ENCODE results near the gene PSAP. TPM values are rescaled to one million over a fixed set of nuclear protein-coding genes. Genes with fewer than 3 reads are reported as not detected.
A peak's percentile ranks its signal among the peaks of the same experiment; 100 is the strongest.

PSAP gene
- total RNA-seq, 1 donor from 2014 or later, result 358 TPM

DNA sequence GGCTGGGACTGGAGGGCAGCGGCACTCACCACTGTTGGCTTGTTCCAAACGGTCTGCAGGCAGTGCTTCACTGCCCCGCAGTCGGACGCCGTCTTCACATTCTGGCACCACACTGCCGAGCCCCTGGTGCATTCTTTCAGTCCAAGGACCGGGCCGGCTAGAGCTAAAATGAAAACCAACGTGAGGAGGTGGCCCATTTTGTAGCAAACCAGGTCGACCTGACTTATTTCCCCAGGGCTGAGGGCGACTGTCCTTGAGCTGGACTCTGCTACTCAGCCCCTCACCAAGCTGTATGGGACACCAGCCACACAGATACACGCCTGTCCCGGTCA lies 16.7 kb downstream of the PSAP start:
- no peak for DNase-seq (ENCODE audit: low spot score)
- Histone ChIP-seq H4K20me1 (ENCODE audit: low read depth) (peaks cover 71% of the 10 kb centered on the region), H3K4me3 (no peak overlapping the region), H3K27me3 (no peaks in the 10 kb centered on the region), H3K36me3 (no peaks in the 10 kb centered on the region), H2AFZ (replicated peaks) (no peak overlapping the region), H3K4me1 (peaks cover 35% of the 10 kb centered on the region), H3F3A (ENCODE audit: low read depth) (peaks cover under 1% of the 10 kb centered on the region), H3K79me2 (ENCODE audit: low read depth) (peaks cover 75% of the 10 kb centered on the region), H3K4me2 (no peak overlapping the region), H3K9ac (no peak overlapping the region), H3K9me3 (ENCODE audit: low read depth) (no peaks in the 10 kb centered on the region), H3K27ac (no peak overlapping the region)
- Mint-ChIP-seq H3K9me3 (no peaks in the 10 kb centered on the region), H3K4me1 (peaks cover 44% of the 10 kb centered on the region), H3K36me3 (peaks cover 25% of the 10 kb centered on the region), H3K4me3 (no peak overlapping the region), H3K27ac (peak overlapping the region; percentile 51), H3K27me3 (ENCODE audit: insufficient read depth, low read depth) (peaks cover 4% of the 10 kb centered on the region)
- TF ChIP-seq, protein P1, sequence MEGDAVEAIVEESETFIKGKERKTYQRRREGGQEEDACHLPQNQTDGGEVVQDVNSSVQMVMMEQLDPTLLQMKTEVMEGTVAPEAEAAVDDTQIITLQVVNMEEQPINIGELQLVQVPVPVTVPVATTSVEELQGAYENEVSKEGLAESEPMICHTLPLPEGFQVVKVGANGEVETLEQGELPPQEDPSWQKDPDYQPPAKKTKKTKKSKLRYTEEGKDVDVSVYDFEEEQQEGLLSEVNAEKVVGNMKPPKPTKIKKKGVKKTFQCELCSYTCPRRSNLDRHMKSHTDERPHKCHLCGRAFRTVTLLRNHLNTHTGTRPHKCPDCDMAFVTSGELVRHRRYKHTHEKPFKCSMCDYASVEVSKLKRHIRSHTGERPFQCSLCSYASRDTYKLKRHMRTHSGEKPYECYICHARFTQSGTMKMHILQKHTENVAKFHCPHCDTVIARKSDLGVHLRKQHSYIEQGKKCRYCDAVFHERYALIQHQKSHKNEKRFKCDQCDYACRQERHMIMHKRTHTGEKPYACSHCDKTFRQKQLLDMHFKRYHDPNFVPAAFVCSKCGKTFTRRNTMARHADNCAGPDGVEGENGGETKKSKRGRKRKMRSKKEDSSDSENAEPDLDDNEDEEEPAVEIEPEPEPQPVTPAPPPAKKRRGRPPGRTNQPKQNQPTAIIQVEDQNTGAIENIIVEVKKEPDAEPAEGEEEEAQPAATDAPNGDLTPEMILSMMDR (IDR thresholded peaks at IDR 0.05), result no peak
- TF ChIP-seq EZH2 (IDR thresholded peaks at IDR 0.05), result no peak
- TF ChIP-seq EZH2phosphoT487 (IDR thresholded peaks at IDR 0.05), result no peak

DNA sequence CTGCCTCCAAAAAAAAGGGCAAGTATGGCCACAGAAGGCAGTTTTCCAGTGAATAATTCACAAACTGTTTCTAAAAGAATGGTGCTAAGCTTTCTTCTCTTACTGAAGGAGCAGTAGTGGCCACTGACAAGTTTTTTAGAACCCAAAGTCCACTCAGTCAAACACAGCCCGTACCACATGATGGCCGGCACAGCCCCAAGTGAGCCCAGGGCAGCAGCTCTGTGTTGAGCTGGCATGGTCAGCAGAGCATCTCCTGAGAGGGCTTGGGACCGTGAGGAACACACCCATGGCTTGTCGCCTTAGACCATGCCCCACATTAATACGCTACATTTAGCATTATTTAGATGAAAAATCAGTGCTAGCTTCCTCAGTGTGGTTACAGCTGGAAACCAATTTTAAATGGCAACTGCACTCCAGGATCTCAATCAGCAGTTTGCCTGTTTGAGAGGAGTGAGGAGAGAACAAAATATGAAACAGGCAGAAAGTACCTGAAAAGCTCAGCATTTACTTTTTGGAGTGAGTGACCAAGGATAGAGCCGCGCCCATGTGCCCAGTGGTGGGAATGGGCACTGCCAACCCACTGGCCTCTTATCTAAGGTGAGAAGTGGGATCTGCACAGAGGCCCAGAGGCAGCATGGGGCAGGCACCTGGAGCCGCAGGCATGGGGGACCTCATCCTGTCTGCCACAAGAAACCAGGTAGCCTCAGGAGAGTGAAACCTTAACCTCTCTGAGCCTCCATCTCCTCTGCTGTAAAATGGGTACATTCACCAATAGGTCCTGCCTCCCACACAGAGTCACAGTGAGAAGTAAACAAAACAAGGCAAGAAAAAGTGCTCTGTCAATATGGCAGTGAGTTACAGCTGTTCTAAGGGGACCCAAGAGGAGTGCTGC lies 17.4 kb downstream of the PSAP start:
- Histone ChIP-seq H3K9me3 (ENCODE audit: low read depth) (no peaks in the 10 kb centered on the region), H3K27ac (no peak overlapping the region), H4K20me1 (ENCODE audit: low read depth) (peaks cover 74% of the 10 kb centered on the region), H3K9ac (no peak overlapping the region), H2AFZ (replicated peaks) (no peak overlapping the region), H3F3A (ENCODE audit: low read depth) (no peaks in the 10 kb centered on the region), H3K4me1 (peaks cover 30% of the 10 kb centered on the region), H3K27me3 (no peaks in the 10 kb centered on the region), H3K4me2 (no peak overlapping the region), H3K79me2 (ENCODE audit: low read depth) (peaks cover 69% of the 10 kb centered on the region), H3K4me3 (no peak overlapping the region), H3K36me3 (no peaks in the 10 kb centered on the region)
- Mint-ChIP-seq H3K36me3 (peaks cover 31% of the 10 kb centered on the region), H3K4me3 (no peak overlapping the region), H3K27ac (peak overlapping the region; percentile 74), H3K27me3 (ENCODE audit: insufficient read depth, low read depth) (peaks cover 4% of the 10 kb centered on the region), H3K4me1 (peaks cover 38% of the 10 kb centered on the region), H3K9me3 (no peaks in the 10 kb centered on the region)
- TF ChIP-seq, protein P1 (IDR thresholded peaks at IDR 0.05), result no peak
- TF ChIP-seq EZH2 (IDR thresholded peaks at IDR 0.05), result no peak
- TF ChIP-seq EZH2phosphoT487 (IDR thresholded peaks at IDR 0.05), result no peak
- no peak for DNase-seq (ENCODE audit: low spot score)

DNA sequence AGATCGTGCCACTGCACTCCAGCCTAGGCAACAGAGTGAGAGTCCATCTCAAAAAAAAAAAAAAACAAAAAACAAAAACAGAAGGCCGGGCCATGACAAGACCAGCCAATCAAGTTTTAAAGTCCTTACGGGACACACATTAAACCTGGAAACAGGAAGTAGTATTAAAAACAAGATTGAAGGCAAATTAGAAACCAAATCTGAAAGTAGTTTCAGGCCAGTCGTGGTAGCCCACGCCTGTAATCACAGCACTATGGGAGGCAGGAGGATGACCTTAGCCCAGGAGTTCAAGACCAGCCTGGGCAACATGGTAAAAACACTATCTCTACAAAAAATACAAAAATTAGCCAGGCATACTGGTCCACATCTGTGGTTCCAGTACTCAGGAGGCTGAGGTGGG lies 18.1 kb downstream of the PSAP start:
- Histone ChIP-seq H3K4me3 (no peak overlapping the region), H3K4me2 (no peak overlapping the region), H3K9me3 (ENCODE audit: low read depth) (no peaks in the 10 kb centered on the region), H3K27ac (no peak overlapping the region), H3K27me3 (no peaks in the 10 kb centered on the region), H3K36me3 (no peaks in the 10 kb centered on the region), H4K20me1 (ENCODE audit: low read depth) (peaks cover 70% of the 10 kb centered on the region), H3K4me1 (peaks cover 24% of the 10 kb centered on the region), H3F3A (ENCODE audit: low read depth) (no peaks in the 10 kb centered on the region), H2AFZ (replicated peaks) (no peak overlapping the region), H3K9ac (no peak overlapping the region), H3K79me2 (ENCODE audit: low read depth) (peaks cover 62% of the 10 kb centered on the region)
- H3K9me3 Mint-ChIP-seq, result no peaks in the 10 kb centered on the region
- peaks cover 4% of the 10 kb centered on the region for H3K27me3 Mint-ChIP-seq (ENCODE audit: insufficient read depth, low read depth)
- TF ChIP-seq EZH2 (IDR thresholded peaks at IDR 0.05) (no peak), EZH2phosphoT487 (IDR thresholded peaks at IDR 0.05) (no peak)
- TF ChIP-seq, protein P1 (IDR thresholded peaks at IDR 0.05), result no peak
- H3K4me3 Mint-ChIP-seq, result no peak overlapping the region
- no peak for DNase-seq (ENCODE audit: low spot score)
- peaks cover 31% of the 10 kb centered on the region for H3K4me1 Mint-ChIP-seq
- H3K36me3 Mint-ChIP-seq, result peaks cover 33% of the 10 kb centered on the region
- H3K27ac Mint-ChIP-seq, result no peak overlapping the region
